GM06990 (cell line): ENCODE measurements around the gene SYNC.
"Not testable (repeated sequence)": the region's sequence is repeated elsewhere in the genome, so short reads cannot be mapped to it uniquely, and the experiment has no call there.

Source experiments
- DNase-seq: peaks from one replicate; pipeline ENCODE4 v3.0.0-alpha.2; 2011; ENCODE audit not compliant: insufficient read length; ENCODE audit errors: extremely low read depth
- H3K27me3 ChIP-seq: replicated peaks from 2 replicates; pipeline ENCODE4 v1.6.0; 2011; ENCODE audit warnings: low read length; ENCODE audit not compliant: control insufficient read depth, insufficient read depth
- H3K36me3 ChIP-seq: 2 replicates; pipeline ENCODE4 v1.5.1; 2011; ENCODE audit warnings: low read length; ENCODE audit not compliant: control insufficient read depth, insufficient read depth
- H3K4me3 ChIP-seq: replicated peaks from 2 replicates; pipeline ENCODE4 v1.5.1; 2011; ENCODE audit warnings: low read depth, mild to moderate bottlenecking, control low read depth, low read length
- CTCF ChIP-seq: IDR thresholded peaks from 2 replicates; pipeline ENCODE4 v1.5.1; 2011; ENCODE audit warnings: low read length, control low read depth, mild to moderate bottlenecking, inconsistent platforms; ENCODE audit not compliant: insufficient read depth, poor library complexity, severe bottlenecking

SYNC gene

GRCh38 chr1:32639489-32640075, 63.0 kb downstream of the SYNC start:
- no peak for DNase-seq
- no peak for TF ChIP-seq CTCF

GRCh38 chr1:32636914-32637645, 65.5 kb downstream of the SYNC start:
- Histone ChIP-seq H3K36me3 (no peaks in the 10 kb centered on the region; the same call in 1 of the 2 replicates), H3K27me3 (no peaks in the 10 kb centered on the region), H3K4me3 (no peak overlapping the region)
- TF ChIP-seq CTCF = no peak
- DNase-seq = no peak

More at GRCh38 chr1:32639489-32640075, 63.0 kb downstream of the SYNC start:
- no peak overlapping the region for H3K4me3 ChIP-seq
- H3K36me3 ChIP-seq = no peaks in the 10 kb centered on the region; the same call in 1 of the 2 replicates
- H3K27me3 ChIP-seq = no peaks in the 10 kb centered on the region

- H3K4me3 ChIP-seq = no peak overlapping the region
- no peak for TF ChIP-seq CTCF
- H3K36me3 ChIP-seq = peaks cover 2% of the 10 kb centered on the region
- no peak for DNase-seq
- H3K27me3 ChIP-seq = no peaks in the 10 kb centered on the region
Observed at GRCh38 chr1:32635508-32636277, 66.9 kb downstream of the SYNC start.

GRCh38 chr1:32632829-32633228, 69.7 kb downstream of the SYNC start:
- H3K36me3 ChIP-seq = peaks cover 2% of the 10 kb centered on the region
- no peak for DNase-seq

GRCh38 chr1:32630173-32630572, 72.4 kb downstream of the SYNC start:
- not testable (repeated sequence) for DNase-seq, H3K36me3 ChIP-seq, H3K27me3 ChIP-seq, H3K4me3 ChIP-seq

More at GRCh38 chr1:32632829-32633228, 69.7 kb downstream of the SYNC start:
- Histone ChIP-seq H3K27me3 (no peaks in the 10 kb centered on the region), H3K4me3 (no peak overlapping the region)
- TF ChIP-seq CTCF = no peak
